ENCODE measurements around the gene MAP2K2. TPM values are rescaled to one million over a fixed set of nuclear protein-coding genes. Genes with fewer than 3 reads are reported as not detected.
A peak's percentile ranks its signal among the peaks of the same experiment; 100 is the strongest.
"Not testable (repeated sequence)": the region's sequence is repeated elsewhere in the genome, so short reads cannot be mapped to it uniquely, and the experiment has no call there.

Gene MAP2K2
- 115 and 162 TPM in 2 replicates for total RNA-seq (2014; rRNA removed; shearing (Covaris generic))

DNA sequence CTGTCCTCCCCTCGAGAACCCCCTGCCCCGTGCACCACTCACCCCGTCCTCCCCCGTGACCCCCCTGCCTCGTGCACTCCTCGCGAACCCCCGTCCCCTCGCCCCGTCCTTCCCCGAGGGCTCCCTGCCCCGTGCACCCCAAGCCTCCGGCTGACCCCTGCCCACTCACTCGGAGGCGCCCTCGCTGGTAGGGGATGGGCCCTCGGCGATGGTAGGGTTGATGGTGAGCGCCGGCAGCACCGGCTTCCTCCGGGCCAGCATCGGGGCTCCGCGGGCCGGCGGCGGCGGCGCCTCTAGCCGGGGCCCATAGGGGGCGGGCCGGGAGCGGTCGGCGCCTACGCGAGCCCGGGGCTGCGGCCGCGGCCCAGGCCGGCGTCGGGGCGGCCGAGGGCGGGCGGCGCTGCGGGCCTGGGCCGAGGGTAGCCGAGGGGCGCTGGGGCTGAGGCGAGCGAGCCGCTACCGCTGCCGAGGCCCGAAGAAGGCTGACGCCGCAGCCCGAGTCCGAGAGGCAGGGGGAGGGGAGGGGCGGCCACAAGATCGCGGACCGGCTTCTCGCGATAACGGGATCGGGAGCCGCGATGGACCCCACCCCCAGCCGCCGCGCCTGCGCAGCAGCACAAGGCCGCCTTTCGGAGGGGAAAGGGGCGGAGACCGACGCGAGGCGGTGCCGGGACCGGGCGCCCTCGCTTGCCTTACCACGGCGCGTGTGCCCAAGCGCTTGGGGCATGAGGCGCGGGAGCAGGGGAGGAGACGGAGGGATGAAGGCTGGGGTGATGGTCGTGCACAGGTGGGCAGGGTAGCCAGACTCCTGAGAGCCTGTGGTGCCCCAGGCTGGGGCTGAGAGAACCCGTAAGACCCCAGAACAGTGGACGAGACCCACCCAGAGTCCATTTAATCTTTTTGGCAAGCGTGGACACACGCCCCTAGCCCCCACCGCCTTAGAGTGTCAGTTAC is at the start of gene MAP2K2:
MAP2K2 (minus strand) TSS at position 508 of the 954 bp plus-strand sequence; CDS start at position 261, 247 bp downstream.
- peak; percentile 86 for DNase-seq (ENCODE audit: low read depth)

DNA sequence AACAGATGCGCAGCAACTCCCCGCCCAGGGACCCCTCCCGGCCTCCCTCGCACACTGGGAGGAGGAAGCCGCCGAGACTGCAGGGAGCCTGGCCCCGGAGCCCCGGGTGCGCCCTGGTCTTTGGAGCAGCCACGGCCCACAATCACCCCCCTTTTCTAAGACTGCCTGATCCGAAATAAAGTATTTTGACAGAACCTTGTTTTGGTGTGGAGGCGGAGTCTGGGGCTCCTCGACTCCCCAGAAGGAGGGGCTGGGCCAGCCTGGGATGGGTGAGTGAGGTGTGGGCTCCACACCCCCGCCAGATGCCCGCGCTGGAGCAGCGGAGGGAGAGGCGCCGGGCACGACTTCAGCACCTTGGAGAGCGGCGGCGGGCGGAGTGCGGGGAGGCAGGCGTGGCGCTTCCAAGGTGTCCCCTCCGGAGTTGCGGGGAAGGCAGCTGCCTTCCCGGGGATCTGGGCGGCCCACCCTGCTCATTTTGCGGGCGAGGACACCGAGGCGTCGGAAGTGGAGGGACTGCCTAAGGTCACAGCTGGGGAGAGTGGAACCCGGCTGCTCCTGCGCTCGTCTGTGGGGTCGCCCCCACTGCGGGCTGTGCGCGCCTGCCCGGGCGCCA is 49.0 kb upstream of the MAP2K2 start:
- peak; percentile 44 for DNase-seq (ENCODE audit: low read depth)

DNA sequence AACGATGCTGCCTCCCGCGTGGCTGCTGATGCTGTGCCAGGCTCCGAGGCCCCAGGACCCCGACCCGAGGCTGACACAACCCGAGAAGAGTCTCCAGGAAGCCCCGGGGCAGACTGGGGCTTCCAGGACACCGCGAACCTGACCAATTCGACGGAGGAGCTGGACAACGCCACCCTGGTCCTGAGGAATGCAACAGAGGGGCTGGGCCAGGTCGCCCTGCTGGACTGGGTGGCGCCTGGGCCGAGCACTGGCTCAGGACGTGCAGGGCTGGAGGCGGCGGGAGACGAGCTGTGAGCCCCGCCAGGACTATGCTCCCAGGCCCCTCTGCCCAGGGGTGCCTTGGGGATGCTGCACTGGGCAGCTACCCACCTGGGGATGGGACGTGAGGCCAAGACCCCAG is 47.8 kb upstream of the MAP2K2 start:
- no peak for DNase-seq (ENCODE audit: low read depth)

DNA sequence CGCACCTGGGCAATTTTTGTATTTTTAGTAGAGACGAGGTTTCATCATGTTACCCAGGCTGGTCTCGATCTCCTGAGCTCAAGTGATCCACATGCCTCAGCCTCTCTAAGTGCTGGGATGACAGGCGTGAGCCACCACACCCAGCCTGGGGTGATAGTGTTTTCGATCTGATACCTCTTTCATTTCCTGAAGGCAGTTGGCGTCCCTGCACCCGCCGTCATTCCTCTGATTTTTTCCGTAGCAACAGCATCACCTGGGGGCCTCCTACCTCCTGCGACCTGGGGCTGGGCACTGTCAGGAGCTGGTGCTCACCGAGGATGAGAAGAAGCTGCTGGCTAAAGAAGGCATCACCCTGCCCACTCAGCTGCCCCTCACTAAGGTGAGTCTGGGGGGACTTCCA is 40.3 kb upstream of the MAP2K2 start:
- DNase-seq (ENCODE audit: low read depth), result no peak

DNA sequence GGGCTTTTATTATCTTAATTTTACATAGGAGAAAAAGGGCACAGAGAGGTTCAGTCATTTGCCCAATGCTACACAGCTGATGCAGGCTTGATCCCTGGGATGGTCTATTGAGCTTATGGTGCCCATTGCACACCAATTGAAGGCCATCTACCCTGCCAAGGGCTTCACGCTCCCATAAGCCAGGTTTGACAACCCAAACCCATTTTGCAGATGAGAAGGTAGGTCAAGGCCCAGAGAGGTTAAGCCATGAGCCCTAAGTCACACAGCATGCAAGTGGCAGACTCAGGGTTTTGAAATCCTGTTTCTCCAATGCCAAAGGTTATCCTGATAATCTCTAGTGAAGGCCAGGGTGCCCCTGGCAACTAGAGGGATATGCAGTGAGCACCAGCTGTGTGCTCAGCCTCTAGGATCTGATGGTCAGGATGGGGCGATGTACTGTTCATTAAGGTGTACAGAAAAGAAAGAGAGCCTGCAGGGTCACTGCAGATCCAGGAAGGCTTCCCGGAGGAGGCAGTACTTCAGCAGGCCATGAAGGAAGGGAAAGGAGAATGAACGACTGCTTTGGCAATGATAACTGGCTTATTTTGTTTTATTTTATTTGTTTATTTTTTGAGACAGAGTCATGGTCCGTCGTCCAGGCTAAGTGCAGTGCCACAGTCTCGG is 37.6 kb upstream of the MAP2K2 start:
- DNase-seq (ENCODE audit: low read depth), result no peak

DNA sequence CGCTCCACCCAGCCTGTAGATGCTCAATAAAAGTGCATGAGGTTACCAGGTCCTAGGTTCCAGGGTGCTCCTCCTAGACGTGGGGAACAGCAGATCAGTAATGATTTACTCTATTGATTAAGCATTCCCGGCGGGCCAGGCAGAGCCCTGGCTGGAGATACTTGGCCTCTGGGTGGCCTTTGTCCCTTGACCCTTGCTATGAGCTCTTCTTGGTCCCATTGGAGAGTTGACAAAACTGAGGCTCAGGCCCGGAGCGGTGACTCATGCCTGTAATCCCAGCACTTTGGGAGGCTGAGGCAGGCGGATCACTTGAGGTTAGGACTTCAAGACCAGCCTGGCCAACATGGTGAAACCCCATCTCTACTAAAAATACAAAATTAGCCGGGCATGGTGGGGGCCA is 34.0 kb upstream of the MAP2K2 start:
- DNase-seq (ENCODE audit: low read depth), result not testable (repeated sequence)

DNA sequence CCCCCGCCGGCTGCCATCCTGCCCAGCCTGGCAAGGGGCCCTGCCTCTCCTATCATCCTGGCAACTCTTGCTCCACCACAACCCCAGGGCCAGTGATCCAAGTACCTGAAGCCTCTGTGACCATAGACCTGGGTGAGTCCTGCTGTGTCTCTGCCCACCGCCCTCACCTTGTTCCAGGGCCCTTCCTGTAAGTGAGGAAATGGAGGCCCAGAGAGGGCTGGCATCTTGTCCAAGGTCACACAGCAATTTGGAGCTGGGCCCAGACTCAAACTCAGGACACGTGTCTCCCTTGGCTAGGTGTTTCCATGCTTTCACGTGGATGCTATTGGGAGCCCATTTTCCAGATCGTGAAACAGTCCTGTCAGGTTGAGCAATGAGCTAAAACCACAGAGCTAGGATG is 33.2 kb upstream of the MAP2K2 start:
- no peak for DNase-seq (ENCODE audit: low read depth)

DNA sequence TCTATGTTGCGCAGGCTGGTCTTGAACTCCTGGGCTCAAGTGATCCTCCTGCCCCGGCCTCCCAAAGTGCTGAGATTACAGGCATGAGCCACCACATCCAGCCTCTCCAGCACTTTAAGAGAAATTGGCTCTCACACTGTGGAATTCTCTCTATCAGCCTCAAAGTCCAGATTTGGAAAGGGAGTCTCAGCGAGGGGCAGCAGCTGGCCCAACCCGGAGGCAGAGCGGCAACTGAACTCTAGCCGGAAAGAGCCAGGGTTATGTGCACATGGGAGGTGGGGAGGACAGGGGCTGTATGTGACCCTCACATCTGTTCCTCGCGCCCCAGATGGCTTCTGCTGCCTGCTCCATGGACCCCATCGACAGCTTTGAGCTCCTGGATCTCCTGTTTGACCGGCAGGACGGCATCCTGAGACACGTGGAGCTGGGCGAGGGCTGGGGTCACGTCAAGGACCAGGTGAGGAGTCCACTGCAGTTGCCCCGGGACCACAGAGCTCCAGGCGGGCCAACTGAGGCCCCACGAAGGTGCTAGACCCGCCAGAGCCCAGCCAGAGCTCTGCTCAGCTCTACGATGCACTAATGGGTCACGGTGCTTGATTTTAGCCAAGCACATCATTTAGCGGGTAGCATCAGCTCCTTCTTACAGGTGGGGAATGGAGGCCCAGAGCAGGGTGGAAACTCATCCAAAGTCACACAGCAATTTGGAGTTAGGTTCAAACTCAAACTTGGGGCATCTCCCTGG is 30.8 kb upstream of the MAP2K2 start:
- DNase-seq (ENCODE audit: low read depth), result no peak

DNA sequence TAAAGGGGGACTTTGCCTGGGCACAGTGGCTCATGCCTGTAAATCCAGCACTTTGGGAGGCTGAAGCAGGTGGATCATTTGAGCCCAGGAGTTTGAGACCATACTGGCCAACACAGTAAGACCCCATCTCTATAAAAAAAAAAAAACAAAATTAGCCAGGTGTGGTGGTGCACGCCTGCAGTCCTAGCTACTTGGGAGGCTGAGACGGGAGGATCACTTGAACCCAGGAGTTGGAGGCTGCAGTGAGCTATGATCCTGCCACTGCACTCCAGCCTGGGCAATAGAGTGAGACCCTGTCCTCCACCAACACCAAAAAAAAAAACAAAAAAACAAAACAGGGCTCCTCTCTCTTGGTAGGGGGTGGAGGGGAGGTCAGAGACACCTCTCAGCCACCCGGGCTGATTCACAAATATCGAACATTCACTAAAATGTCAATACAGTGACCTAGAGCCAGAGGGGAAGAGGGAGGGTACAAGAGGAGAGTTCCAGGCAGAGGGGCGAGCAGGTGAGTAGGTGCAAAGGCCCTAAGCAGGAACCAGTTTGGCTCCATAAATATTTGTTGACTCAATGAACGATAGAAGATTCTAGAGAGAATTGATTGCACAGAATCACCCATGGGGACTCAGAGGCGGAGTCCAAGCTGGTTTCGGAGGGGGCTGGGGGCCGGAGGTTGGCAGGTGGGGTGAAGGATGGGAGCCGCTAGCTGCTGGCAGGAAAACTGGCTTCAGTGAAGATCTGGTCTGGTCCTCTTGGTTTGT is 28.5 kb upstream of the MAP2K2 start:
- no peak for DNase-seq (ENCODE audit: low read depth)

DNA sequence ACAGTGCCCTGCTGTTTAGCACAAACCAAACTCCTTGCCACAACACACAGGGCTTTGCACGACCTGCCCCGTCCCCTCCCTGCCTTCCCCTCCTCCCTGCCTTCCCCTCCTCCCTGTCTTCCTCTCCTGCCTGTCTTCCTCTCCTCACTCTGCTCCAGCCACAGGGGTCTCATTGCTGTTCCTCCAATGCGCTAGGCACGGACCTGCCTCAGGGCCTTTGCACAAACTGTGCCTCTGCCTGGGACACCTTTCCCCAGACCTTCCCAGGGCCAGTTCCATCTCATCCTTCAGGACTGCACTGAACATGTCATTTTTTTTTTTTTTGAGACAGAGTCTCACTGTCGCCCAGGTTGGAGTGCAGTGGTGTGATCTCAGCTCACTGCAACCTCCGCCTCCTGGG is 27.7 kb upstream of the MAP2K2 start:
- no peak for DNase-seq (ENCODE audit: low read depth)

DNA sequence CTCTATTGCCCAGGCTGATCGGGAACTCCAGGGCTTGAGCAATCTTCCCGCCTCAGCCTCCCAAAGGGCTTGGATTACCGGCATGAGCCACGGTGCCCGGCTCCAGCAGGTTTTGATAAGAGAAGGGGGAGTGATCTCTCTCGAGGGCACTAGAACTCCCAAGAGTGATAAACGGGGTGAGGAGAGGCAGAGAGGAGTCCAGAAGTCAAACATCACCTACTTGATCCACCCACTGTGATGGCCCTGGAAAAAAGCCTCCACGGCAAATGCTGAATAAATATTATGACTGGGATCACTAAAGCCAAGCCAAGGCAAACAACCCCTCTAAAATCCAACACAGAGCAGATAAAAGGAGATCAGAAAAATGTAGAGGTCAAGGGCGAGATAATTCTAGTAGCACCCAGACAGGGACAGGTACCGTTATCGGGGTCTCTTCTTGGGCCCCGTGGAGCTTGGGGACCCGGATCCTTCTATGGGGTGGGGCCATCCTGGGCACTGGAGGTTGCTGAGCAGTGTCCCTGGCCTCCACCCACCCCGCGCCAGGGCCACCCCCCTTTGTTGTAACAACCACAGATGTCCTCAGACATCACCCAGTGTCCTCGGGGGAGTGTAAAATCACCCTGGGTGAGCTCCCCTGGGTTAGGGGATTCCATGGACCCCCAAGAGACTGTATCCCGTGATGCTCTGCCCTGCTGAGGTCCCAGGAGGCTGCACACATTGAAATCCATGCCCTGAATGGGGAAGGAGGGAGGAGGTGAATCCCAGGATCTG is 25.8 kb upstream of the MAP2K2 start:
- no peak for DNase-seq (ENCODE audit: low read depth)

DNA sequence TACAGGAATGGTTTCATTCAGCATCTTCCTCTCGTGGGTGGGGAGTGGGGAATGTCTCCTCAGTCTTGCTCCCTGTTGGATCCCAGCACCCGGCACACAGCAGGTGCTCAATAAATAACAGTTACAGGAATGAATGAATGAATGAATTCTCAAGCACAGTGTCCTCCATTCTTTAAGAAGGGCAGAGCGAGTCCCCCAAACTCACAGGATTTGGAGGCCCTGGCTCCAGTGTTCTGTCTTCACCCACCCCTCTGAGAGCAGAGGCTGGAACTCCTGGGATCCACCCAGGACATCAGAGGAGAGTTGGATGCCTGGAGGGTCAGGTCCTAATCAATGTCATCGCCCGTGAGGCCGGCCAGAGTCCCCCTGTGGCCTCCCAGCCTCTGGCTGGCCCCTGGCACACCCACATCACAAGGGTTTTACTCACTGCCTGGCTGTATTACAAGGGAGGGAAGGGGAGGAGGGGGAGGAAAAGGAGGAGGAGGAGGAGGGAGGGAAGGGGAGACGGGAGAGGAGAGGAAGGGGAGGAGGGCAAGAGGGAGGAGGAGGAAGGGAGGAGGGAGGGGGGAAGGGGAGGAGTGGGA is 20.8 kb upstream of the MAP2K2 start:
- peak; percentile 71 for DNase-seq (ENCODE audit: low read depth)

DNA sequence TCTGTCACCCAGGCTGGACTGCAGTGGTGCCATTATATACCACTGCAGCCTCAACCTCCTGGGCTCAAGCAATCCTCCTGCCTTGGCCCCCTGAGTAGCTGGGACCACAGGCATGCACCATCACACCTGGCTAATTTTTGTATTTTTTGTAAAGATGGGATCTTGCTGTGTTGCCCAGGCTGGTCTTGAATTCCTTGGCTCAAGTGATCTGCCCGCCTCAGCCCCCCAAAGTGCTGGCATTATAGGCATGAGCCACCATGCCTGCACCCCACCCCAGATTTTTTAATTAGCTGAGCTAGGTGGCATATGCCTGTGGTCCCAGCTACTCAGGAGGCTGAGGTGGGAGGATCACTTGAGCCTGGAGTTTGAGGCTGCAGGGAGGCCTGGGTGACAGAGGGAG is 19.0 kb upstream of the MAP2K2 start:
- DNase-seq (ENCODE audit: low read depth), result not testable (repeated sequence)

DNA sequence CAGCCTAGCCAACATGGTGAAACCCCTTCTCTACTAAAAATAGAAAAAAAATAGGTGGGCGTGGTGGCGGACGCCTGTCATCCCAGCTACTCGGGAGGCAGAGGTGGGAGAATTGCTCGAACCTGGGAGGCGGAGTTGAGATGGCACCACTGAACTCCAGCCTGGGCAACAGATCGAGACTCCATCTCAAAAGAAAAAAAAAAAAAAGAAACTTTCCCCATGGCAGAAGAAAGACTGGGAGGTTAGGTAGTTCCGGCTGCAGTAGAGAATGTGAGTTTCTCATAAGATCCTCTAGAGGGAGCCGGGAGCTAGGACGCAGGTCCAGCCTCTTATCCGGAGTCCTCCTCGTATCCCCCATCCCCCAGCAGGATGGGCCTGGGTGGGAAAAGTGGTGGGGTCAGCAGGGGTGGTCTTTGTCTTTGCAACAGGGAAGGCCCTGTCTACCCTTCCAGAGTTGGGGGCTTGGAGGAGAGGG is 16.4 kb upstream of the MAP2K2 start:
- peak; percentile 65 for DNase-seq (ENCODE audit: low read depth)

DNA sequence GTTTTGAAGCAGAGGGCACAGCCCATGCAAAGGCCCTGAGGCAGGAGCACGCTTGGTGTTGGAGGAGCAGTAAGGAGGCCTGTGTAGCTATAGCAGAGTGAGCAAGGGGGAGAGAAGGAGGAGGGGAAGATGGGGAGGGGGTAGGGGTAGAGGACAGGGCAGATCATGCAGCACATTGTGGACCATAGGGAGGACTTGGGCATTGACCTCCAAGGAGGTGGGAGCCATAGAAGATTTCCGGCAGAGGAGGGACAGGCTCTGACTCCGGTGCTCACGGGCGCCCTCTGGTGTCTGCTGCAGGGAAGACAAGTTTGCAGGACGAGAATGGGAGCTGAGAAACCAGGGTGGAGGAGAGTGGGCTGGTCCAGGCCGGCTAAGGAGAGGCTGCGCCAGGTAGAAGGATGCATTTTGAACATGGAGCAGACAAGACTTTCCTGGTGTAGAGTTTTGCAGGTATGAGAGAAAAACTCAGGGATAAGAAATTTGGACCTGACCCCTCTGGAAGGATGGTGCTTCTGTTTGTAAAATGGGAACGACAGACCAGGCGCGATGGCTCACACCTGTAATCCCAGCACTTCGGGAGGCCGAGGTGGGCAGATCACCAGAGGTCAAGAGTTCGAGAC is 15.8 kb upstream of the MAP2K2 start:
- peak; percentile 66 for DNase-seq (ENCODE audit: low read depth)

DNA sequence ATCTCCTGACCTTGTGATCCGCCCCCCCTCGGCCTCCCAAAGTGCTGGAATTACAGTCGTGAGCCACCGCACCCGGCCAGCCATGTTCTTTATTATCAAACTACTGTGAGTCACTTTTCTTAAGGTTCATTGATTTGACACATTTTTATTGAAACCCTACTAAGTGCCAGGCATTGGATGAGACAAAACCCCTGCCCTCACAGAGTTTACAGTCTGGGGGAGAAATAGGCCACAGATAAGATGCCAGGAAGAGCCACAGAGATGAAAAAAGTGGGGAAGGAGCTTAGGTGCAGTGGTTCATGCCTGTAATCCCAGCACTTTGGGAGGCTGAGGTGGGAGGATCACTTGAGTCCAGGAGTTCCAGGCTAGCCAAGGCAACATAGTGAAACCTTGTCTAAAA is 14.5 kb upstream of the MAP2K2 start:
- no peak for DNase-seq (ENCODE audit: low read depth)

DNA sequence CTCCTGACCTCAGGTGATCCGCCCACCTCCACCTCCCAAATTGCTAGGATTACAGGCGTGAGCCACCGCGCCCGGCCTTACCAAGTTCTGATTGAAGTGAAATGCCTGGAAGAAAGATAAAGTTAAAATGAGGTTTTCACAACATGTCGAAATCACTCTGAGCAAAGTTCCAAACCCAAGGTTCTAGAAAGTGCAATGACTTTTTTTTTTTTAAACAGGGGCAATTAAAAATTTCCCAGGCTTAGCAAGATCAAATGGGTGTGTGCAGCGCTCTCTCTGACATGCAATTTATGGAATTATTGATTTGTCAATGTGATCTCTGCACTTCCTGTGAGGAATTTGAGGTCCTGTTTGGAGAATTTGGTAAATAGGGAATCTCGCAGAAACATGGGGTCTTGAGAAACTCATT is 12.8 kb upstream of the MAP2K2 start:
- DNase-seq (ENCODE audit: low read depth), result no peak

DNA sequence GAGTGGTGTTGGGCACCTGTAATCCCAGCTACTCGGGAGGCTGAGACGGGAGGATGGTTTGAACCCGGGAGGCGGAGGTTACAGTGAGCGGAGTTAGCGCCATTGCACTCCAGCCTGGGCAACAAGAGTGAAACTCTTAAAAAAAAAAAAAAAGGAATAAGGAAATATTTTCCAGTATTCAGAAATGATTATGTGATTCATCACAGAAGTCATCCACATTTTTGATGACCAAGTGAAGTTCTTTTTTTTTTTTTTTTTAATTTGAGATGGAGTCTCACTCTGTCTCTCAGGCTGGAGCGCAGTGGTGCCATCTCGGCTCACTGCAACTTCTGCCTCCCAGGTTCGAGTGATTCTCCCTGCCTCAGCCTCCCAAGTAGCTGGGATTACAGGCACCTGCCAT is 11.5 kb upstream of the MAP2K2 start:
- DNase-seq (ENCODE audit: low read depth), result not testable (repeated sequence)

DNA sequence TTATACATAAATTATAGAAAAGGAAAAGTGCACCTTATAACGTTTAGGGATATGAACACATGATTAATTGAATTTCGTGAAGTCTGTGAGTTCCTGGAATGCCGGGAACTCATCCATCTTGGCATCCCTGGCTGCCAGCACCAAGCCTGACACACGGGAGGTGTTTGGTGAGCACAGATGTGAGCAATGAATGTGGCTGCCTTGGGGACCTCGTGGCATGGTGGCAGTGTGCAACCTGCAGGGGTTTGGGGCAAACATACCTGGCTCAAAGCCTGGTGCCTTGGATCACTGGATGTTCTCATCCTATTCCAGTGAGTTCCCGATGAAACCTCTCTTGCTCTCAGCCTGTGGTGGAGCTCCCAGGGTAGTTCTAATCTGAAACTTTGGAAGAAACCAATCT is 10.4 kb upstream of the MAP2K2 start:
- DNase-seq (ENCODE audit: low read depth), result peak; percentile 25
